NB4 (cell line): Measurements from ENCODE around the gene KRT83.

Experiments
- DNase-seq: peaks from one replicate; pipeline ENCODE4 v3.0.0; 2010; ENCODE audit warnings: low read depth
- H3K4me3 ChIP-seq: one replicate; pipeline ENCODE4 v1.5.1; 2011; ENCODE audit warnings: mild to moderate bottlenecking, low read depth, low read length, moderate library complexity
- MYC ChIP-seq: IDR thresholded peaks from 2 replicates; pipeline ENCODE4 v1.6.1; 2011; ENCODE audit warnings: low read depth, low read length
- POLR2A ChIP-seq: IDR thresholded peaks from 2 replicates; pipeline ENCODE4 v1.6.1; 2011; ENCODE audit warnings: mild to moderate bottlenecking; ENCODE audit not compliant: insufficient read length; ENCODE audit errors: extremely low read depth
- TF ChIP-seq, protein P1 (sequence below): IDR thresholded peaks from one replicate; pipeline ENCODE4 v1.5.1; 2012; ENCODE audit warnings: low read depth, low read length
- TF ChIP-seq, protein P2 (sequence below): IDR thresholded peaks from 2 replicates; pipeline ENCODE4 v1.6.1; 2011; ENCODE audit warnings: low read depth, low read length

The KRT83 gene

GRCh38 chr12:52321418-52321817, 220 bp upstream of the KRT83 start:
- no peak for DNase-seq
- H3K4me3 ChIP-seq, result no peak overlapping the region
- TF ChIP-seq MYC (no peak), POLR2A (no peak)
- TF ChIP-seq, protein P1, sequence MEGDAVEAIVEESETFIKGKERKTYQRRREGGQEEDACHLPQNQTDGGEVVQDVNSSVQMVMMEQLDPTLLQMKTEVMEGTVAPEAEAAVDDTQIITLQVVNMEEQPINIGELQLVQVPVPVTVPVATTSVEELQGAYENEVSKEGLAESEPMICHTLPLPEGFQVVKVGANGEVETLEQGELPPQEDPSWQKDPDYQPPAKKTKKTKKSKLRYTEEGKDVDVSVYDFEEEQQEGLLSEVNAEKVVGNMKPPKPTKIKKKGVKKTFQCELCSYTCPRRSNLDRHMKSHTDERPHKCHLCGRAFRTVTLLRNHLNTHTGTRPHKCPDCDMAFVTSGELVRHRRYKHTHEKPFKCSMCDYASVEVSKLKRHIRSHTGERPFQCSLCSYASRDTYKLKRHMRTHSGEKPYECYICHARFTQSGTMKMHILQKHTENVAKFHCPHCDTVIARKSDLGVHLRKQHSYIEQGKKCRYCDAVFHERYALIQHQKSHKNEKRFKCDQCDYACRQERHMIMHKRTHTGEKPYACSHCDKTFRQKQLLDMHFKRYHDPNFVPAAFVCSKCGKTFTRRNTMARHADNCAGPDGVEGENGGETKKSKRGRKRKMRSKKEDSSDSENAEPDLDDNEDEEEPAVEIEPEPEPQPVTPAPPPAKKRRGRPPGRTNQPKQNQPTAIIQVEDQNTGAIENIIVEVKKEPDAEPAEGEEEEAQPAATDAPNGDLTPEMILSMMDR, result no peak
- TF ChIP-seq, protein P2, sequence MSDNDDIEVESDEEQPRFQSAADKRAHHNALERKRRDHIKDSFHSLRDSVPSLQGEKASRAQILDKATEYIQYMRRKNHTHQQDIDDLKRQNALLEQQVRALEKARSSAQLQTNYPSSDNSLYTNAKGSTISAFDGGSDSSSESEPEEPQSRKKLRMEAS, result no peak

GRCh38 chr12:52319097-52319496, 2.1 kb downstream of the KRT83 start:
- TF ChIP-seq, protein P1, result peak; percentile 7
- TF ChIP-seq, protein P2, result no peak
- H3K4me3 ChIP-seq, result no peak overlapping the region
- DNase-seq, result peak; percentile 38

GRCh38 chr12:52318241-52318990, 2.8 kb downstream of the KRT83 start:
- no peak for DNase-seq
- no peak overlapping the region for H3K4me3 ChIP-seq
- TF ChIP-seq, protein P1, result no peak
- TF ChIP-seq POLR2A (no peak), MYC (no peak)
- TF ChIP-seq, protein P2, result no peak

- TF ChIP-seq POLR2A, result no peak
- TF ChIP-seq, protein P2, result no peak
- no peak for TF ChIP-seq MYC
- TF ChIP-seq, protein P1, result no peak
- no peak overlapping the region for H3K4me3 ChIP-seq
- DNase-seq, result no peak
These were observed 3.6 kb downstream of the KRT83 start for GRCh38 chr12:52317468-52318052.

GRCh38 chr12:52316701-52317100, 4.5 kb downstream of the KRT83 start:
- H3K4me3 ChIP-seq, result no peak overlapping the region
- TF ChIP-seq MYC (no peak), POLR2A (no peak)
- TF ChIP-seq, protein P2, result no peak
- TF ChIP-seq, protein P1, result no peak
- no peak for DNase-seq
